ENCODE measurements around the gene OR10H2.

The OR10H2 gene

DNA sequence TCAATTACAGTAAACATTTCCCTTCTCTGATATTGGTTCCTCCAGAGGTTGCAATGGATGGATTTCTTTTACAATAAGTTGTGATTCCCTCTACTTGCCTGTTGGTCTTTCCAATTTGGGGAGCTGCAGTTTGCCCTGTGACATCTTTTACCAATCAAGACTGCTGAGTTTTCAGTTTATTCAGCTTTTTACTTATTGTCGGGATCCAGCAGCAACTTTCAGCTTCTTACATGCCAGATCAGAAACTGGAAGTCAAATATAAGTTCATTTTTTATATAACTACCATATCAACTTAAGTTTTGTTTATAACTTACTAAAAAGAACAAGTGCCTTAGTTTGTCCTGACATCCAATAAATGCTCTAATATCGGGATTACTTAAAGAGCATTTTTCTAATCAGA lies 20.4 kb downstream of the OR10H2 start:
- no peaks in the 10 kb centered on the region for H3F3A ChIP-seq (ENCODE audit: low read depth)
- H3K4me2 ChIP-seq (ENCODE audit: low read depth, low read length, poor library complexity, severe bottlenecking): no peak overlapping the region
- no peaks in the 10 kb centered on the region for H3K36me3 ChIP-seq (ENCODE audit: insufficient read depth, low read length)
- no peaks in the 10 kb centered on the region for H3K4me1 ChIP-seq (ENCODE audit: insufficient read depth, low read length, poor library complexity, severe bottlenecking)
- H3K9me3 ChIP-seq (ENCODE audit: insufficient read depth, low read depth, low read length): no peaks in the 10 kb centered on the region
- no peaks in the 10 kb centered on the region for H4K20me1 ChIP-seq (ENCODE audit: insufficient read depth, low read length, poor library complexity, severe bottlenecking)
- H3K9me2 ChIP-seq (replicated peaks; ENCODE audit: low read depth, low read length): no peaks in the 10 kb centered on the region
- H3K79me2 ChIP-seq (ENCODE audit: insufficient read depth, low read length): no peaks in the 10 kb centered on the region
- no peak overlapping the region for H2AFZ ChIP-seq (ENCODE audit: low read length)
- H3K4me3 ChIP-seq (ENCODE audit: low read length, poor library complexity, severe bottlenecking): no peak overlapping the region
- peaks cover 37% of the 10 kb centered on the region for H3K27me3 ChIP-seq (ENCODE audit: insufficient read depth, low read length, poor library complexity, severe bottlenecking)
- TF ChIP-seq, protein P1, sequence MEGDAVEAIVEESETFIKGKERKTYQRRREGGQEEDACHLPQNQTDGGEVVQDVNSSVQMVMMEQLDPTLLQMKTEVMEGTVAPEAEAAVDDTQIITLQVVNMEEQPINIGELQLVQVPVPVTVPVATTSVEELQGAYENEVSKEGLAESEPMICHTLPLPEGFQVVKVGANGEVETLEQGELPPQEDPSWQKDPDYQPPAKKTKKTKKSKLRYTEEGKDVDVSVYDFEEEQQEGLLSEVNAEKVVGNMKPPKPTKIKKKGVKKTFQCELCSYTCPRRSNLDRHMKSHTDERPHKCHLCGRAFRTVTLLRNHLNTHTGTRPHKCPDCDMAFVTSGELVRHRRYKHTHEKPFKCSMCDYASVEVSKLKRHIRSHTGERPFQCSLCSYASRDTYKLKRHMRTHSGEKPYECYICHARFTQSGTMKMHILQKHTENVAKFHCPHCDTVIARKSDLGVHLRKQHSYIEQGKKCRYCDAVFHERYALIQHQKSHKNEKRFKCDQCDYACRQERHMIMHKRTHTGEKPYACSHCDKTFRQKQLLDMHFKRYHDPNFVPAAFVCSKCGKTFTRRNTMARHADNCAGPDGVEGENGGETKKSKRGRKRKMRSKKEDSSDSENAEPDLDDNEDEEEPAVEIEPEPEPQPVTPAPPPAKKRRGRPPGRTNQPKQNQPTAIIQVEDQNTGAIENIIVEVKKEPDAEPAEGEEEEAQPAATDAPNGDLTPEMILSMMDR (conservative IDR thresholded peaks at IDR 0.05; ENCODE audit: low read length): no peak
- no peak for TF ChIP-seq EZH2phosphoT487 (IDR thresholded peaks at IDR 0.05; ENCODE audit: borderline replicate concordance)
- no peak overlapping the region for H3K9ac ChIP-seq (ENCODE audit: low read depth, low read length, poor library complexity, severe bottlenecking)

DNA sequence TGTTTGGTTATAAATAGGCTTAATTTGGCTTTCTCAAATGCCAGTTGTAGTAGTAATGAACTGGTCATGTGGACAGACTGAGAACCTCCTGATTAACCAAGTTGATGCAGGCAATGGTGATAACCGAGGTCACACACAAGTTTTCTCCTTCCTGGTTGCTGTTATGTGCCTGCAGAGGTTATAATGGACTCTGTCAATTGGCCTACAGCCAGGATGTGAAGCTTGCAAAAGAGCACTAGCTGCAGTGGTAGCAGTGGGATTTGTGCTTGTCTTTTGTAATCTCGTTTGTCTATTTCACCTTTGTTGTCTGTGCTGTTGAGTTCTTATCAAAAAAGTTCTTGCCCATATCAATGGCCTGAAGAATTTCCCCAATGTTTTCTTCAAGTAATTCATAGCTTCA lies 30.6 kb downstream of the OR10H2 start:
- H3K27me3 ChIP-seq (ENCODE audit: insufficient read depth, low read length, poor library complexity, severe bottlenecking): no peaks in the 10 kb centered on the region
- no peaks in the 10 kb centered on the region for H3K79me2 ChIP-seq (ENCODE audit: insufficient read depth, low read length)
- no peaks in the 10 kb centered on the region for H3K9me3 ChIP-seq (ENCODE audit: insufficient read depth, low read depth, low read length)
- H3F3A ChIP-seq (ENCODE audit: low read depth): no peaks in the 10 kb centered on the region
- H3K36me3 ChIP-seq (ENCODE audit: insufficient read depth, low read length): no peaks in the 10 kb centered on the region
- H3K9me2 ChIP-seq (replicated peaks; ENCODE audit: low read depth, low read length): no peaks in the 10 kb centered on the region
- no peaks in the 10 kb centered on the region for H3K4me1 ChIP-seq (ENCODE audit: insufficient read depth, low read length, poor library complexity, severe bottlenecking)
- no peak overlapping the region for H2AFZ ChIP-seq (ENCODE audit: low read length)
- H3K4me3 ChIP-seq (ENCODE audit: low read length, poor library complexity, severe bottlenecking): no peak overlapping the region
- no peak overlapping the region for H3K4me2 ChIP-seq (ENCODE audit: low read depth, low read length, poor library complexity, severe bottlenecking)
- TF ChIP-seq EZH2phosphoT487 (IDR thresholded peaks at IDR 0.05; ENCODE audit: borderline replicate concordance): no peak
- TF ChIP-seq, protein P1 (conservative IDR thresholded peaks at IDR 0.05; ENCODE audit: low read length): no peak
- H4K20me1 ChIP-seq (ENCODE audit: insufficient read depth, low read length, poor library complexity, severe bottlenecking): no peaks in the 10 kb centered on the region
- no peak overlapping the region for H3K9ac ChIP-seq (ENCODE audit: low read depth, low read length, poor library complexity, severe bottlenecking)

GRCh38 chr19:15759962-15760565 lies 32.2 kb downstream of the OR10H2 start:
- no peaks in the 10 kb centered on the region for H3K36me3 ChIP-seq (ENCODE audit: insufficient read depth, low read length)
- no peaks in the 10 kb centered on the region for H3K9me3 ChIP-seq (ENCODE audit: insufficient read depth, low read depth, low read length)
- no peaks in the 10 kb centered on the region for H3K4me1 ChIP-seq (ENCODE audit: insufficient read depth, low read length, poor library complexity, severe bottlenecking)
- no peak overlapping the region for H3K9ac ChIP-seq (ENCODE audit: low read depth, low read length, poor library complexity, severe bottlenecking)
- H4K20me1 ChIP-seq (ENCODE audit: insufficient read depth, low read length, poor library complexity, severe bottlenecking): no peaks in the 10 kb centered on the region
- no peak overlapping the region for H3K4me3 ChIP-seq (ENCODE audit: low read length, poor library complexity, severe bottlenecking)
- no peak overlapping the region for H3K4me2 ChIP-seq (ENCODE audit: low read depth, low read length, poor library complexity, severe bottlenecking)
- no peaks in the 10 kb centered on the region for H3F3A ChIP-seq (ENCODE audit: low read depth)
- H2AFZ ChIP-seq (ENCODE audit: low read length): no peak overlapping the region
- H3K9me2 ChIP-seq (replicated peaks; ENCODE audit: low read depth, low read length): 0 out of 2 replicates have a peak, but pooled peaks cover 9% of the 10 kb centered on the region
- H3K79me2 ChIP-seq (ENCODE audit: insufficient read depth, low read length): no peaks in the 10 kb centered on the region
- no peak for TF ChIP-seq EZH2phosphoT487 (IDR thresholded peaks at IDR 0.05; ENCODE audit: borderline replicate concordance)
- TF ChIP-seq, protein P1 (conservative IDR thresholded peaks at IDR 0.05; ENCODE audit: low read length): peak; percentile 49
- H3K27me3 ChIP-seq (ENCODE audit: insufficient read depth, low read length, poor library complexity, severe bottlenecking): no peaks in the 10 kb centered on the region

Data from Loucy (cell line).